RWPE1 (cell line): Measurements from ENCODE around the gene ANKFY1.
A peak's percentile ranks its signal among the peaks of the same experiment; 100 is the strongest.

Experiments used
- CTCF ChIA-PET: fragments of 350-600 bp; sonication (Branson Sonifier 250); formaldehyde crosslinking; extraction: SDS; loops from one replicate; lab custom pipeline; 2021; lab: Yijun Ruan, JAX
- POLR2A ChIA-PET: fragments of 400-600 bp; formaldehyde crosslinking; extraction: SDS; loops from one replicate; lab custom pipeline; 2020; ENCODE audit warnings: antibody characterized with exemption; ENCODE audit not compliant: low non-redundant PET; lab: Yijun Ruan, JAX
- DNase-seq: peaks from one replicate; pipeline ENCODE4 v3.0.0; 2012; ENCODE audit warnings: low spot score
- H3K27ac ChIP-seq: fragments of 450-650 bp; 2 replicates; pipeline ENCODE4 v1.5.1; 2017
- TF ChIP-seq, protein P1 (sequence below): fragments of 450-650 bp; conservative IDR thresholded peaks from 2 replicates; pipeline ENCODE4 v1.5.1; 2017; ENCODE audit warnings: low read depth, mild to moderate bottlenecking

Gene ANKFY1

DNA sequence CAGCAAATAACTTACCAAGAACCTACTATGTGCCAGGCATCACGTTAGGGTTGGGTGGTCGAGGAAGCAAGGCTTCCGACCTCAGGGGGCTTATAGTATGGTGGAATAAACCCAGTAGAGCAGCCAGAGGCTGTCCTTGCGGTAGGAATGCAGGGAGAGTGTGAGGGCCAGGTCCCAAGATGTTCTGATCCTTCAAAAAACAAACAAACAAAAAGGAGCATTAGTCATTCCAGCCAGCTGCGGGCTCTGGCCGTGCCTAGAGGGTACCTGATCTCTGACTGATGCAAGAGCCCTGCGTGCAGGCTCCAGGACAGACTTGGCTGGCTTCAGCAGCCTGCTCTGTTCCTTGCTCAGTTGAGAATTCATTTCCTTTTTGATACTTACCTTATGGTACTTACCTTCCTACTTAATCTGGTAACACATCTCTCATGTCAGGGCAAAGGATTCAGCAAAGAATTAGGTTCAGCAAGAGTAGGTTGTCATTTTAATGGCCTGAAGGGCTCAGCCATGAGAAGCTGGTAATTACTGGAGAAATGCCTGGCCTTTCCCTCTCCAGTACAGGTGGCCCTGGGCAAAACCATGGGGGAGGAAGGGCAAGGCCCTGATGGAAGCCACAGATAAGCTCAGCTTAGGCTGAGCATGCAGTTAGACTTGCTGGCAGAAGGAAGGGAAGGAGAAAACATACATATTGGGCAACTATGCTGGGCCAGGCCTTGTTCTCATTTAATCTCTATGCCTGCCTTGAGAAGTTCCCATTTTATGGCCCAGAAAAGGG is 102.4 kb downstream of the ANKFY1 start:
- CTCF ChIA-PET: interaction anchor here (0.6 to 1.8 kb wide), 3 partner anchors 15 to 352 kb away, joined by 3 to 8 read pairs (median 4); partner anchors contain the start of genes CYB5D2 and ZZEF1
- peak overlapping the region; percentile 98 for H3K27ac ChIP-seq
- TF ChIP-seq, protein P1, sequence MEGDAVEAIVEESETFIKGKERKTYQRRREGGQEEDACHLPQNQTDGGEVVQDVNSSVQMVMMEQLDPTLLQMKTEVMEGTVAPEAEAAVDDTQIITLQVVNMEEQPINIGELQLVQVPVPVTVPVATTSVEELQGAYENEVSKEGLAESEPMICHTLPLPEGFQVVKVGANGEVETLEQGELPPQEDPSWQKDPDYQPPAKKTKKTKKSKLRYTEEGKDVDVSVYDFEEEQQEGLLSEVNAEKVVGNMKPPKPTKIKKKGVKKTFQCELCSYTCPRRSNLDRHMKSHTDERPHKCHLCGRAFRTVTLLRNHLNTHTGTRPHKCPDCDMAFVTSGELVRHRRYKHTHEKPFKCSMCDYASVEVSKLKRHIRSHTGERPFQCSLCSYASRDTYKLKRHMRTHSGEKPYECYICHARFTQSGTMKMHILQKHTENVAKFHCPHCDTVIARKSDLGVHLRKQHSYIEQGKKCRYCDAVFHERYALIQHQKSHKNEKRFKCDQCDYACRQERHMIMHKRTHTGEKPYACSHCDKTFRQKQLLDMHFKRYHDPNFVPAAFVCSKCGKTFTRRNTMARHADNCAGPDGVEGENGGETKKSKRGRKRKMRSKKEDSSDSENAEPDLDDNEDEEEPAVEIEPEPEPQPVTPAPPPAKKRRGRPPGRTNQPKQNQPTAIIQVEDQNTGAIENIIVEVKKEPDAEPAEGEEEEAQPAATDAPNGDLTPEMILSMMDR: no peak
- peak; percentile 90 for DNase-seq
- POLR2A ChIA-PET: interaction anchor here (2.9 kb wide), 1 partner anchor 18 kb away, joined by 15 read pairs; the partner anchor contains the start of gene CYB5D2

- peak; percentile 13 for DNase-seq
- TF ChIP-seq, protein P1: no peak
- ChIA-PET POLR2A (interaction anchor here (2.9 kb wide), 1 partner anchor 17 kb away, joined by 15 read pairs; the partner anchor contains the start of gene CYB5D2), CTCF (interaction anchor here (1.8 kb wide), 1 partner anchor 17 kb away, joined by 8 read pairs; the partner anchor contains the start of genes CYB5D2 and ZZEF1)
- peak overlapping the region; percentile 98 for H3K27ac ChIP-seq
Measured at GRCh38 chr17:4160294-4160859, 103.4 kb downstream of the ANKFY1 start.

GRCh38 chr17:4159761-4160160 is 104.0 kb downstream of the ANKFY1 start:
- no peak for DNase-seq
- CTCF ChIA-PET: interaction anchor here (0.6 to 1.8 kb wide), 3 partner anchors 9 to 67 kb away, joined by 3 to 8 read pairs (median 3); partner anchors contain the start of genes CYB5D2 and ZZEF1
- POLR2A ChIA-PET: interaction anchor here (2.9 kb wide), 1 partner anchor 16 kb away, joined by 15 read pairs; the partner anchor contains the start of gene CYB5D2
- TF ChIP-seq, protein P1: no peak
- no peak overlapping the region for H3K27ac ChIP-seq

- POLR2A ChIA-PET: no interaction called here
- H3K27ac ChIP-seq: peak overlapping the region; percentile 33
- CTCF ChIA-PET: interaction anchor here (0.7 kb wide), 1 partner anchor 11 kb away, joined by 4 read pairs; no protein-coding TSS in a partner anchor
- TF ChIP-seq, protein P1: no peak
- no peak for DNase-seq
Measured at GRCh38 chr17:4157618-4158333, 106.0 kb downstream of the ANKFY1 start.

GRCh38 chr17:4156750-4157381 is 106.9 kb downstream of the ANKFY1 start:
- ChIA-PET CTCF (interaction anchor here (0.6 to 1.0 kb wide), 2 partner anchors 95 to 489 kb away, joined by 3 read pairs; no protein-coding TSS in a partner anchor), POLR2A (no interaction called here)
- DNase-seq: no peak
- peak overlapping the region; percentile 23 for H3K27ac ChIP-seq
- TF ChIP-seq, protein P1: no peak
